K562 (cell line): Measurements from ENCODE around the gene ANTKMT. TPM values are rescaled to one million over a fixed set of nuclear protein-coding genes. Genes with fewer than 3 reads are reported as not detected.

Experiments
- BDP1 ChIP-seq: IDR thresholded peaks from 3 replicates; pipeline ENCODE4 v1.6.1; 2011; ENCODE audit not compliant: insufficient read length, insufficient read depth
- BRF1 ChIP-seq: IDR thresholded peaks from 3 replicates; pipeline ENCODE4 v1.6.1; 2011; ENCODE audit warnings: borderline replicate concordance, mild to moderate bottlenecking; ENCODE audit not compliant: insufficient read length; ENCODE audit errors: extremely low read depth
- DIDO1 ChIP-seq: fragments of 450-650 bp; IDR thresholded peaks from 2 replicates; pipeline ENCODE4 v1.6.1; 2016; ENCODE audit warnings: low read depth, missing biosample characterization, missing genetic modification characterization
- FIP1L1 ChIP-seq: fragments of 200-400 bp; formaldehyde crosslinking; IDR thresholded peaks from 2 replicates; pipeline ENCODE4 v1.6.1; 2018; ENCODE audit warnings: mild to moderate bottlenecking, low read depth, low read length; ENCODE audit not compliant: poor library complexity, severe bottlenecking
- HDAC3 ChIP-seq: fragments of 450-650 bp; IDR thresholded peaks from 2 replicates; pipeline ENCODE4 v1.6.1; 2018; ENCODE audit warnings: borderline replicate concordance, mild to moderate bottlenecking, moderate library complexity; ENCODE audit not compliant: partially characterized antibody
- HIVEP1 ChIP-seq: fragments of 250-450 bp; sonication (Bioruptor Pico); IDR thresholded peaks from 2 replicates; pipeline ENCODE4 v1.4.0; 2020; ENCODE audit warnings: mild to moderate bottlenecking
- JUNB ChIP-seq: fragments of 450-650 bp; formaldehyde crosslinking; conservative IDR thresholded peaks from 2 replicates; pipeline ENCODE4 v1.4.0; 2020; ENCODE audit warnings: mild to moderate bottlenecking
- KAT8 ChIP-seq: fragments of 450-650 bp; IDR thresholded peaks from 2 replicates; pipeline ENCODE4 v1.6.1; 2016; ENCODE audit warnings: low read depth, mild to moderate bottlenecking
- KDM4B ChIP-seq, 2 experiments: fragments of 450-650 bp in 1 of 2; sonication (generic) in 1 of 2; IDR thresholded peaks; 2 replicates each; pipeline ENCODE4 v1.6.1; 2016 to 2017; ENCODE audit warnings: borderline replicate concordance in 2 of 2, antibody characterized with exemption in 1 of 2, low read depth in 1 of 2, mild to moderate bottlenecking in 1 of 2
- KDM5B ChIP-seq: fragments of 200-600 bp; sonication (generic); IDR thresholded peaks from 2 replicates; pipeline ENCODE4 v1.6.1; 2012; ENCODE audit warnings: low read depth, mild to moderate bottlenecking, moderate library complexity, low read length, control low read depth, inconsistent platforms; ENCODE audit not compliant: insufficient replicate concordance
- KLF6 ChIP-seq: fragments of 250-450 bp; sonication (Bioruptor Pico); IDR thresholded peaks from 2 replicates; pipeline ENCODE4 v1.4.0; 2020; ENCODE audit warnings: mild to moderate bottlenecking, moderate library complexity, borderline replicate concordance
- MEIS2 ChIP-seq: fragments of 450-650 bp; IDR thresholded peaks from 2 replicates; pipeline ENCODE4 v1.6.1; 2014; ENCODE audit warnings: mild to moderate bottlenecking; ENCODE audit not compliant: partially characterized antibody
- POU5F1 ChIP-seq: fragments of 150-350 bp; IDR thresholded peaks from 2 replicates; pipeline ENCODE4 v1.6.1; 2014; ENCODE audit warnings: borderline replicate concordance, low read length, low read depth, mild to moderate bottlenecking; ENCODE audit not compliant: partially characterized antibody
- RCOR1 ChIP-seq, 2 experiments: IDR thresholded peaks; 2 replicates each; pipeline ENCODE4 v1.6.1; 2012; ENCODE audit warnings: low read depth in 2 of 2, low read length in 2 of 2, borderline replicate concordance in 1 of 2, improper control_type of control experiment in 1 of 2
- SIN3A ChIP-seq, 2 experiments: fragments of 150-350 bp in 1 of 2; IDR thresholded peaks; 2 replicates each; pipeline ENCODE4 v1.6.1; 2011 to 2016; ENCODE audit warnings: borderline replicate concordance in 2 of 2, low read depth in 2 of 2, low read length in 2 of 2, mild to moderate bottlenecking in 2 of 2, moderate library complexity in 2 of 2; ENCODE audit not compliant: control insufficient read depth in 1 of 2
- SMARCC2 ChIP-seq: fragments of 450-650 bp; IDR thresholded peaks from 2 replicates; pipeline ENCODE4 v1.6.1; 2017; ENCODE audit warnings: antibody characterized with exemption, moderate library complexity, mild to moderate bottlenecking, low read depth
- SRSF3 ChIP-seq: fragments of 200-400 bp; formaldehyde crosslinking; IDR thresholded peaks from 2 replicates; pipeline ENCODE4 v1.6.1; 2016; ENCODE audit warnings: mild to moderate bottlenecking, low read length, moderate library complexity; ENCODE audit not compliant: insufficient read depth
- TAF1 ChIP-seq: IDR thresholded peaks from 2 replicates; pipeline ENCODE4 v1.6.1; 2011; ENCODE audit warnings: mild to moderate bottlenecking, low read length, moderate library complexity; ENCODE audit not compliant: insufficient read depth, control insufficient read depth, severe bottlenecking; ENCODE audit errors: extremely low read depth
- ZNF695 ChIP-seq: fragments of 450-650 bp; formaldehyde crosslinking; IDR thresholded peaks from 2 replicates; pipeline ENCODE4 v1.4.0; 2020; ENCODE audit warnings: mild to moderate bottlenecking, moderate library complexity
- polyA plus RNA-seq, 8 experiments: library from polyadenylated mRNA; depleted of rRNA in 4 of 8; stranded (reverse) in 5 of 8; unstranded in 3 of 8; fragments of >200 nt; fragmentation: Nextera tagmentation in 2 of 8; fragmentation: Illumina TruSeq in 1 of 8; extraction: Ambion mirVana in 2 of 8; extraction: Trizol in 1 of 8; gene quantifications; 2 replicates each; pipeline versions ENCODE4 v1.2.1 to v1.2.3, GENCODE V29; 2011 to 2014; ENCODE audit warnings: inconsistent platforms in 1 of 8, missing spikeins in 1 of 8
- total RNA-seq, 7 experiments: library from RNA; depleted of rRNA in 6 of 7; stranded (reverse); fragments of >200 nt in 6 of 7; fragmentation: Illumina TruSeq in 2 of 7; extraction: Trizol in 2 of 7; gene quantifications; 2 replicates each; pipeline versions ENCODE4 v1.2.1 to v1.2.3, GENCODE V29; 2011 to 2021; ENCODE audit warnings: low replicate concordance in 1 of 7
- TF ChIP-seq, protein P1 (sequence below): fragments of 250-450 bp; sonication (Bioruptor Pico); IDR thresholded peaks from 2 replicates; pipeline ENCODE4 v1.8.0; 2021; ENCODE audit warnings: mild to moderate bottlenecking, moderate library complexity
- TF ChIP-seq, protein P2 (sequence below): sonication (generic); formaldehyde crosslinking; IDR thresholded peaks from 2 replicates; pipeline ENCODE4 v1.8.1; 2023; ENCODE audit warnings: mild to moderate bottlenecking, missing genetic modification reagents
- TF ChIP-seq, protein P3 (sequence below): conservative IDR thresholded peaks from 2 replicates; pipeline ENCODE4 v1.6.1; 2011; ENCODE audit warnings: low read depth, mild to moderate bottlenecking, low read length; ENCODE audit not compliant: control insufficient read depth

Gene ANTKMT
- total and polyA plus RNA-seq, 9 of the 15 experiments (the other 6 are each of a cell fraction or from before 2014, with no cell fraction given), result 0.58 to 217 (median 19.1) TPM

DNA sequence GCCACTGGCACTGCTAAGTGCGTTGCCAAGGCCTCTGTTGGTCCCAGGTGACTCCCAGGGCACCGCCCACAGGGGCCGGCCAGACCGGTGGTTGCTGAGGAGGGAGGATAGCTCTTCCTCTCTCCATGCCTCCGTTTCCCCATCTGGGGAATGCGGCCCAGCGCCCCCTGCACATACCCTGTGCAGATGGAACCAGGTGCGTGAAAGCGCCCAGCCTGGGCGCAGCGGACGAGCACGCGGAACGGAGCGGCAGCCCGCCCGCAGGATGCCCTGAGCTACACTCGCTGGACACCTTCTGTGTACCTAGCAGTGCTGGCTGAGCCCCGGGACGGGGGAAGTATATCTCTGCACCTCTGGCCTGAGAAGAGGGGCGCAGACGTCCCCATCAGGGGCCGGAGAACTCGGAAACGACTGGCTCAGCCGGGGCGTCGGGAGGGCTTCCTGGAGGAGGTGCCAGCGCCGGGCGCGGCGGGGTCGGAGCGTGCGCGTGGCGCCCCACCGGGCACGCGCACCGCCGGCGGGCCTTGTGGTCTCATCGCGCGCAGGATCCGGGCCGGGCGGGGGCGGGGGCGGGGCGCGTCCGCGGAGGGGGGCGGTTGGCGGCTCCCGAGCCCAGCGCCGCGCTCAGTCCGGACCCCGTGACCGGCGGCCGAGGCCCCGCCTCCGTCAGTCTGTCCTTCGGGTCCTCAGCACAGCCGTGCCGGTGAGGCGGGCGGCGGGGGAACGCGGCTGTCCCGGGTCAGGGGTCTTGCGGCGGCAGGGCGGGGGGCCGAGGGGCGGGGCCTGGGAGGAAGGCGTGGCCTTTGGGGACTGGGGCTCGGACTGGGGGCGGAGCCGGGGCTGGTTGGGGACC, 5.7 kb downstream of the ANTKMT start, which contains the start of the genes CCDC78 and HAGHL (continued):
- TF ChIP-seq, protein P1, sequence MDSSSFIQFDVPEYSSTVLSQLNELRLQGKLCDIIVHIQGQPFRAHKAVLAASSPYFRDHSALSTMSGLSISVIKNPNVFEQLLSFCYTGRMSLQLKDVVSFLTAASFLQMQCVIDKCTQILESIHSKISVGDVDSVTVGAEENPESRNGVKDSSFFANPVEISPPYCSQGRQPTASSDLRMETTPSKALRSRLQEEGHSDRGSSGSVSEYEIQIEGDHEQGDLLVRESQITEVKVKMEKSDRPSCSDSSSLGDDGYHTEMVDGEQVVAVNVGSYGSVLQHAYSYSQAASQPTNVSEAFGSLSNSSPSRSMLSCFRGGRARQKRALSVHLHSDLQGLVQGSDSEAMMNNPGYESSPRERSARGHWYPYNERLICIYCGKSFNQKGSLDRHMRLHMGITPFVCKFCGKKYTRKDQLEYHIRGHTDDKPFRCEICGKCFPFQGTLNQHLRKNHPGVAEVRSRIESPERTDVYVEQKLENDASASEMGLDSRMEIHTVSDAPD (CRISPR knock-in tag), result no peak
- TF ChIP-seq, protein P2, sequence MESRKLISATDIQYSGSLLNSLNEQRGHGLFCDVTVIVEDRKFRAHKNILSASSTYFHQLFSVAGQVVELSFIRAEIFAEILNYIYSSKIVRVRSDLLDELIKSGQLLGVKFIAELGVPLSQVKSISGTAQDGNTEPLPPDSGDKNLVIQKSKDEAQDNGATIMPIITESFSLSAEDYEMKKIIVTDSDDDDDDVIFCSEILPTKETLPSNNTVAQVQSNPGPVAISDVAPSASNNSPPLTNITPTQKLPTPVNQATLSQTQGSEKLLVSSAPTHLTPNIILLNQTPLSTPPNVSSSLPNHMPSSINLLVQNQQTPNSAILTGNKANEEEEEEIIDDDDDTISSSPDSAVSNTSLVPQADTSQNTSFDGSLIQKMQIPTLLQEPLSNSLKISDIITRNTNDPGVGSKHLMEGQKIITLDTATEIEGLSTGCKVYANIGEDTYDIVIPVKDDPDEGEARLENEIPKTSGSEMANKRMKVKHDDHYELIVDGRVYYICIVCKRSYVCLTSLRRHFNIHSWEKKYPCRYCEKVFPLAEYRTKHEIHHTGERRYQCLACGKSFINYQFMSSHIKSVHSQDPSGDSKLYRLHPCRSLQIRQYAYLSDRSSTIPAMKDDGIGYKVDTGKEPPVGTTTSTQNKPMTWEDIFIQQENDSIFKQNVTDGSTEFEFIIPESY (CRISPR knock-in tag), result peak; percentile 77
- TF ChIP-seq JUNB (CRISPR knock-in tag) (no peak), KAT8 (no peak), KDM4B (IDR thresholded peaks at IDR 0.05; ENCODE audit: borderline replicate concordance in 2 of 2, low read depth in 1 of 2) (no peak), KDM5B (no peak), DIDO1 (tag) (no peak), BDP1 (no peak), SRSF3 (no peak), POU5F1 (no peak), SMARCC2 (no peak), HIVEP1 (no peak), FIP1L1 (peak; percentile 45), MEIS2 (no peak), ZNF695 (CRISPR knock-in tag) (no peak), HDAC3 (no peak), RCOR1 (IDR thresholded peaks at IDR 0.05; ENCODE audit: borderline replicate concordance in 1 of 2, low read depth in 2 of 2, low read length in 2 of 2) (peak; percentile 61 to 69; a peak in 3 of 4 replicates), KLF6 (no peak), BRF1 (no peak), TAF1 (peak; percentile 33), SIN3A (IDR thresholded peaks at IDR 0.05; ENCODE audit: borderline replicate concordance in 2 of 2, control insufficient read depth in 1 of 2, low read depth in 2 of 2, low read length in 2 of 2) (peak in 1 of 2 experiments; percentile 21; a peak in 1 of 4 replicates)
- TF ChIP-seq, protein P3, sequence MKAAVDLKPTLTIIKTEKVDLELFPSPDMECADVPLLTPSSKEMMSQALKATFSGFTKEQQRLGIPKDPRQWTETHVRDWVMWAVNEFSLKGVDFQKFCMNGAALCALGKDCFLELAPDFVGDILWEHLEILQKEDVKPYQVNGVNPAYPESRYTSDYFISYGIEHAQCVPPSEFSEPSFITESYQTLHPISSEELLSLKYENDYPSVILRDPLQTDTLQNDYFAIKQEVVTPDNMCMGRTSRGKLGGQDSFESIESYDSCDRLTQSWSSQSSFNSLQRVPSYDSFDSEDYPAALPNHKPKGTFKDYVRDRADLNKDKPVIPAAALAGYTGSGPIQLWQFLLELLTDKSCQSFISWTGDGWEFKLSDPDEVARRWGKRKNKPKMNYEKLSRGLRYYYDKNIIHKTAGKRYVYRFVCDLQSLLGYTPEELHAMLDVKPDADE, result peak; percentile 72
